ENCODE measurements around the gene RABEP2.
"Not testable (repeated sequence)": the region's sequence is repeated elsewhere in the genome, so short reads cannot be mapped to it uniquely, and the experiment has no call there.

The RABEP2 gene

DNA sequence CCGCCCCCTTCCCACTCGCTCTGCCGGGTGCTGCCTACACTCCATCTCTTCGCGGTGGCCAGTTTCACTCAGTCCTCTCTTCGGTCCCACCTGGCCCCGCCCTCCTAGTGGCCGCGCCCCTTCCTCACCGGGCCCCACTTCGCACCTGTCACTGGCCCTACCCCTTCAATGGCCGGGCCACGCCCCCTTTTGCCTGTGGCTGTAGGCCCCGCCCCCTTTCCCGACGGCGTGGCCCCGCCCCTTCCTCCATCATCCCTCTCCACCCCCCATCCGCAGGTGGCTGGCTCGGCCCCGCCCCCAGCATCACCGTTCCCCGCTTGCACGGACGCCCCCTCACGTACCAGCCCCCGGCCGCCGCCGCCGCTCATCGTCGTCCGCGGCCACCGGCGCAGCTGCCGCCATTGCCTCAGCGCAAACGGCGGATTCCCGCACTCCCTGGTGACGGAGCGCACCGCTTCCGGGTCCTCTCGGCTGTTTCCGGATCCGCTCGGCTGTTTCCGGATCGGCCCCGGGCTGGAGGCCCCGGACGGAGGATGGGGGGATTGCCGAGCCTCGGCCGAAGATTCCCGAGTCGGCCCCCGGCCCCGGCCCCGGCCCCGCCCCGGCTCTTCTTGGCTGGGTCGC is at the start of gene RABEP2:
TSS of gene RABEP2 (minus strand) at position 477 of the 624 bp plus-strand sequence. CDS start at position 402, 75 bp downstream.
- peak within 1 kb of the TSS; percentile 98 for H3K4me3 Mint-ChIP-seq
- no peaks in the 10 kb centered on the region for H3K9me3 Mint-ChIP-seq
- no peaks in the 10 kb centered on the region for H3K27me3 Mint-ChIP-seq
- peak within 1 kb of the TSS; percentile 97 for H3K27ac Mint-ChIP-seq
- peaks cover 5% of the 10 kb centered on the region for H3K36me3 Mint-ChIP-seq
- peaks cover 36% of the 10 kb centered on the region for H3K4me1 Mint-ChIP-seq
- ATAC-seq (ENCODE audit: low read depth) (peak; percentile 67), DNase-seq (ENCODE audit: low spot score in 2 of 2) (peak; percentile 99 to 100)

DNA sequence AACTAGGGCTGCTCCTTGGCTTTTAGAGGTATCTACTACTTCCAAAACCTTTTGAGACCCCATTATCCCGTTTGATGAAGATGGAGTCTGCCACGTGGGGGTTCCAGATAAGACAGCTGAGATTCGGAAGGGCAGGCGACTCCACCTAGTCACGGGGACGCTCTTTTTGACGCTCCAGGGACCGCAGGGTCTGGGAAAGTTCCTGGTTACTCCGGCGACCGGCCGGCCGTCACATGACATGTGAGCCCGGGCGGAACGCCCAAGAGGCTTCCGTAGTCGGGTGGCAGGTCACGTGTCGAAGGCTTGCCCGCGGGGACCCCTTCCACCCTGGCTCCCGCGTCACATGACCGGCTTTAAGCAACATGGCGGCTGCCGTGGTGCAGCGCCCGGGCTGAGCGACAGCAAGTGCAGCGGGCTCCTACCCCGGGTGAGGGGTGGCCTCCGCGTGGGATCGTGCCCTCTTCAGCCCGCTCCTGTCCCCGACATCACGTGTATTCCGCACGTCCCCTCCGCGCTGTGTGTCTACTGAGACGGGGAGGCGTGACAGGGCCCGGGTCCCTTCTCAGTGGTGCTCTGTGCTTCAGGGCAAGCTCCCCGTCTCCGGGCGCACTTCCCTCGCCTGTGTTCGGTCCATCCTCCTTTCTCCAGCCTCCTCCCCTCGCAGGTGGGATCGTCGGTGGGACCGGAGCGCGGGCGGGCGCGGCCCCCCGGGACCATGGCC is 49.6 kb upstream of the RABEP2 start, which contains the start of gene SPNS1:
TSS of gene SPNS1 (plus strand) at position 342 of the 721 bp plus-strand sequence. CDS start at position 716, 374 bp downstream.
- Mint-ChIP-seq H3K9me3 (no peaks in the 10 kb centered on the region), H3K4me3 (peak within 1 kb of the TSS; percentile 95), H3K27ac (peak within 1 kb of the TSS; percentile 99), H3K36me3 (peaks cover 7% of the 10 kb centered on the region), H3K4me1 (peaks cover 24% of the 10 kb centered on the region), H3K27me3 (no peaks in the 10 kb centered on the region)
- peak; percentile 87 for DNase-seq (ENCODE audit: low spot score in 2 of 2)
- ATAC-seq (ENCODE audit: low read depth), result peak; percentile 94

DNA sequence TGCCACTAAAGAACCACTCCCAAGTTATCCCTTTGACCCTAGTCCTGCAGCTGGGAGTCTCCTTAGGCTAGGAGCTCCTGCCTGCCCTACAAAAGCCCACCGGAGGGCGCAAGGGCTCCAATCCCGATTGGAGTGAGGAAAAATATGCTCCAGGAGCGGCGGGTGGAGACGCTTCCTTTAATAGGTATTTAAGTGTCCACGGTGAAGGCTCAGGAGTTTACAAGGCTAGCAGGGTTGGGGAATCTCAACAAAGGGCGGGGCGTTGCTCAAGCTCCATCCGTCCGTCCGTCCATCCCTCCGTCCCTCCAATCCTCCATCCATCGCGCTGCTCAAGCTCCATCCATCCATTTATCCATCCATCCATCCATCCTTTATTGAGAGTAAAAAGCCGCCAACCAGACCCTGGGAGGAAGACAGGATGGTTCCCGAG is 49.0 kb upstream of the RABEP2 start:
- Mint-ChIP-seq H3K4me3 (peak overlapping the region; percentile 95), H3K27me3 (no peaks in the 10 kb centered on the region), H3K27ac (peak overlapping the region; percentile 99), H3K9me3 (no peaks in the 10 kb centered on the region), H3K4me1 (peaks cover 24% of the 10 kb centered on the region), H3K36me3 (peaks cover 7% of the 10 kb centered on the region)
- DNase-seq (ENCODE audit: low spot score in 2 of 2), result no peak
- ATAC-seq (ENCODE audit: low read depth), result no peak

GRCh38 chr16:28969696-28970095 is 44.7 kb upstream of the RABEP2 start:
- not testable (repeated sequence) for DNase-seq (ENCODE audit: low spot score in 2 of 2); H3K9me3 Mint-ChIP-seq; H3K36me3 Mint-ChIP-seq; H3K27ac Mint-ChIP-seq; H3K27me3 Mint-ChIP-seq; H3K4me1 Mint-ChIP-seq; H3K4me3 Mint-ChIP-seq; ATAC-seq (ENCODE audit: low read depth)

- no peak overlapping the region for H3K27ac Mint-ChIP-seq
- DNase-seq (ENCODE audit: low spot score in 2 of 2) (no peak), ATAC-seq (ENCODE audit: low read depth) (no peak)
- H3K27me3 Mint-ChIP-seq, result no peaks in the 10 kb centered on the region
- no peaks in the 10 kb centered on the region for H3K9me3 Mint-ChIP-seq
- H3K4me1 Mint-ChIP-seq, result peaks cover 2% of the 10 kb centered on the region
- peaks cover 11% of the 10 kb centered on the region for H3K36me3 Mint-ChIP-seq
- no peak overlapping the region for H3K4me3 Mint-ChIP-seq
Measured at GRCh38 chr16:28967156-28967555, 42.1 kb upstream of the RABEP2 start.

- ATAC-seq (ENCODE audit: low read depth) (no peak), DNase-seq (ENCODE audit: low spot score in 2 of 2) (no peak)
- Mint-ChIP-seq H3K4me1 (peaks cover 2% of the 10 kb centered on the region), H3K27me3 (no peaks in the 10 kb centered on the region), H3K36me3 (peaks cover 22% of the 10 kb centered on the region), H3K9me3 (no peaks in the 10 kb centered on the region), H3K27ac (no peak overlapping the region), H3K4me3 (no peak overlapping the region)
Measured at GRCh38 chr16:28964496-28964895, 39.5 kb upstream of the RABEP2 start.

- ATAC-seq (ENCODE audit: low read depth) (no peak), DNase-seq (ENCODE audit: low spot score in 2 of 2) (no peak)
- Mint-ChIP-seq H3K27me3 (no peaks in the 10 kb centered on the region), H3K4me1 (peaks cover 2% of the 10 kb centered on the region), H3K4me3 (no peak overlapping the region), H3K27ac (no peak overlapping the region), H3K9me3 (no peaks in the 10 kb centered on the region), H3K36me3 (peaks cover 22% of the 10 kb centered on the region)
Measured at GRCh38 chr16:28964072-28964471, 39.0 kb upstream of the RABEP2 start.

DNA sequence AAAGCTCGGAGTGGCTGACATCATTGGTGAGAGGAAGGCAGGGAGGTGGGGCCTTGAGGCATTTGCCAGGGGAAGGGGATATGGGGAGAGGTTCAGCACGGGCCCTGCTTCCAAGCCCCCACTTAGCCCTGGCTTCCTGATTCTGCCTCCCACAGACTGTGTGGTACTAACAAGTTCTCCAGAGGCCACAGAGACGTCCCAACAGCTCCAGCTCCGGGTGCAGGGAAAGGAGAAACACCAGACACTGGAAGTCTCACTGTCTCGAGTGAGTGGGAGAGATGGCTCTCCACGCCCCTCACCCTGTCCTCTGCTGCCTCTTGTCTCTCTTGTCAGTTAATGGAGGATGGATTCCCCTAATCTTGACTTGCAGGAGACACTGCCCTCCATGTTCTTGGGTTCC is 33.8 kb upstream of the RABEP2 start:
- no peak overlapping the region for H3K4me3 Mint-ChIP-seq
- no peaks in the 10 kb centered on the region for H3K27me3 Mint-ChIP-seq
- no peaks in the 10 kb centered on the region for H3K9me3 Mint-ChIP-seq
- peaks cover 6% of the 10 kb centered on the region for H3K4me1 Mint-ChIP-seq
- H3K27ac Mint-ChIP-seq, result no peak overlapping the region
- ATAC-seq (ENCODE audit: low read depth) (no peak), DNase-seq (ENCODE audit: low spot score in 2 of 2) (no peak)
- H3K36me3 Mint-ChIP-seq, result peaks cover 28% of the 10 kb centered on the region

- Mint-ChIP-seq H3K9me3 (no peaks in the 10 kb centered on the region), H3K4me1 (peaks cover 4% of the 10 kb centered on the region), H3K27ac (no peak overlapping the region), H3K36me3 (peaks cover 25% of the 10 kb centered on the region), H3K4me3 (no peak overlapping the region), H3K27me3 (no peaks in the 10 kb centered on the region)
- no peak for DNase-seq (ENCODE audit: low spot score in 2 of 2)
- no peak for ATAC-seq (ENCODE audit: low read depth)
Measured at GRCh38 chr16:28958216-28958615, 33.2 kb upstream of the RABEP2 start.

- no peaks in the 10 kb centered on the region for H3K27me3 Mint-ChIP-seq
- ATAC-seq (ENCODE audit: low read depth) (no peak), DNase-seq (ENCODE audit: low spot score in 2 of 2) (no peak)
- H3K4me1 Mint-ChIP-seq, result peaks cover 17% of the 10 kb centered on the region
- no peaks in the 10 kb centered on the region for H3K9me3 Mint-ChIP-seq
- H3K27ac Mint-ChIP-seq, result peak overlapping the region; percentile 86
- H3K36me3 Mint-ChIP-seq, result peaks cover 13% of the 10 kb centered on the region
- peak overlapping the region; percentile 96 for H3K4me3 Mint-ChIP-seq
Measured at GRCh38 chr16:28951410-28951943, 26.4 kb upstream of the RABEP2 start.

DNA sequence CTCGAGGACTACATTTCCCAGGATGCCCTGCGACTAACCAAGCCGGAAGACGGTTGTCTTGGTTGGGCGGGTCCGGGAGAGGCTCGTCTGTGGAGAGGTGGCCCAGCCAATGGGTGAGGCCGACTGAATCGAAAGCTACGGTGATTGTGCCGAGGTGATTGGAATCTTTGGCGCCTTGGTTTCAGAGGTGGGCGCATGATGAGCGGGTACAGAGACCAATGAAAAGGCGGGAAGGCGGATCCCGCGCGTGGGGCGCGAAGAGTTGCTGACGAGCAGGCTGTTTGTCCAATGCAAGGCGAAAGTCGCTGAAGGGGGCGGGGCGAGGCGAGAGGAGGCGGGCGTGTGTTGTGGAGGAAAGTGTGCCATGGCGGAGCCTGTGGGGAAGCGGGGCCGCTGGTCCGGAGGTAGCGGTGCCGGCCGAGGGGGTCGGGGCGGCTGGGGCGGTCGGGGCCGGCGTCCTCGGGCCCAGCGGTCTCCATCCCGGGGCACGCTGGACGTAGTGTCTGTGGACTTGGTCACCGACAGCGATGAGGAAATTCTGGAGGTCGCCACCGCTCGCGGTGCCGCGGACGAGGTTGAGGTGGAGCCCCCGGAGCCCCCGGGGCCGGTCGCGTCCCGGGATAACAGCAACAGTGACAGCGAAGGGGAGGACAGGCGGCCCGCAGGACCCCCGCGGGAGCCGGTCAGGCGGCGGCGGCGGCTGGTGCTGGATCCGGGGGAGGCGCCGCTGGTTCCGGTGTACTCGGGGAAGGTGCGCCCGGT is 25.8 kb upstream of the RABEP2 start, which contains the start of gene NFATC2IP:
TSS of gene NFATC2IP (plus strand) at position 290 of the 762 bp plus-strand sequence. CDS start at position 365, 75 bp downstream.
- Mint-ChIP-seq H3K9me3 (no peaks in the 10 kb centered on the region), H3K27ac (peak within 1 kb of the TSS; percentile 86), H3K4me3 (peak within 1 kb of the TSS; percentile 96), H3K27me3 (no peaks in the 10 kb centered on the region), H3K36me3 (peaks cover 8% of the 10 kb centered on the region), H3K4me1 (peaks cover 19% of the 10 kb centered on the region)
- DNase-seq (ENCODE audit: low spot score in 2 of 2) (peak; percentile 98 to 99), ATAC-seq (ENCODE audit: low read depth) (peak; percentile 91)

GRCh38 chr16:28946681-28947080 is 21.6 kb upstream of the RABEP2 start:
- no peak for ATAC-seq (ENCODE audit: low read depth)
- peaks cover 16% of the 10 kb centered on the region for H3K4me1 Mint-ChIP-seq
- no peak overlapping the region for H3K27ac Mint-ChIP-seq
- H3K36me3 Mint-ChIP-seq, result peaks cover 2% of the 10 kb centered on the region
- DNase-seq (ENCODE audit: low spot score in 2 of 2), result no peak
- H3K9me3 Mint-ChIP-seq, result no peaks in the 10 kb centered on the region
- H3K27me3 Mint-ChIP-seq, result no peaks in the 10 kb centered on the region
- H3K4me3 Mint-ChIP-seq, result no peak overlapping the region

GRCh38 chr16:28943281-28943680 is 18.2 kb upstream of the RABEP2 start:
- Mint-ChIP-seq H3K4me3 (no peak overlapping the region), H3K4me1 (peaks cover 15% of the 10 kb centered on the region)

GRCh38 chr16:28939825-28940224 is 14.8 kb upstream of the RABEP2 start:
- DNase-seq (ENCODE audit: low spot score in 2 of 2), result not testable (repeated sequence)

More at GRCh38 chr16:28943281-28943680, 18.2 kb upstream of the RABEP2 start:
- DNase-seq (ENCODE audit: low spot score in 2 of 2) (no peak), ATAC-seq (ENCODE audit: low read depth) (no peak)
- no peaks in the 10 kb centered on the region for H3K9me3 Mint-ChIP-seq
- no peak overlapping the region for H3K27ac Mint-ChIP-seq
- H3K27me3 Mint-ChIP-seq, result no peaks in the 10 kb centered on the region
- peaks cover 9% of the 10 kb centered on the region for H3K36me3 Mint-ChIP-seq

More at GRCh38 chr16:28939825-28940224, 14.8 kb upstream of the RABEP2 start:
- not testable (repeated sequence) for ATAC-seq (ENCODE audit: low read depth); H3K4me3 Mint-ChIP-seq; H3K27me3 Mint-ChIP-seq; H3K27ac Mint-ChIP-seq; H3K9me3 Mint-ChIP-seq
- Mint-ChIP-seq H3K4me1 (peaks cover 27% of the 10 kb centered on the region), H3K36me3 (peaks cover 35% of the 10 kb centered on the region)

Data from memory B cell (primary cell).